ENCODE measurements around the gene ZNF768. TPM values are rescaled to one million over a fixed set of nuclear protein-coding genes. Genes with fewer than 3 reads are reported as not detected.
A peak's percentile ranks its signal among the peaks of the same experiment; 100 is the strongest.

The ZNF768 gene
- total and polyA plus RNA-seq, 2 donors (not counting 1 experiment from before 2014, with no cell fraction given), result 8.2 to 23.9 TPM

GRCh38 chr16:30561089-30561816 lies 34.9 kb upstream of the ZNF768 start:
- H3K9me3 ChIP-seq (ENCODE audit: control insufficient read depth, insufficient read depth, low read depth, low read length), result no peaks in the 10 kb centered on the region
- TF ChIP-seq EZH2 (IDR thresholded peaks at IDR 0.05; ENCODE audit: low read length, missing control alignments) (no peak), CTCF (conservative IDR thresholded peaks at IDR 0.05 in 1 of 2, IDR thresholded peaks at IDR 0.05 in 1 of 2; ENCODE audit: low read depth in 1 of 2, low read length in 2 of 2) (no peak)
- H3K27ac ChIP-seq (ENCODE audit: insufficient read depth, low read length), result no peak overlapping the region
- H3K79me2 ChIP-seq (ENCODE audit: control insufficient read depth, insufficient read depth, low read length), result peaks cover 6% of the 10 kb centered on the region
- H3K4me2 ChIP-seq (ENCODE audit: extremely low read depth, insufficient read depth, low read length), result peak overlapping the region; percentile 66
- H2AFZ ChIP-seq (ENCODE audit: low read length), result peak overlapping the region; percentile 81
- H3K9ac ChIP-seq (ENCODE audit: insufficient read depth, low read length), result no peak overlapping the region
- H3K36me3 ChIP-seq (ENCODE audit: control insufficient read depth, insufficient read depth, low read length), result no peaks in the 10 kb centered on the region
- peaks cover 3% of the 10 kb centered on the region for H3K27me3 ChIP-seq (ENCODE audit: control insufficient read depth, insufficient read depth, low read length)
- H3K4me3 ChIP-seq (replicated peaks in 1 of 4; ENCODE audit: control extremely low read depth in 1 of 4, insufficient read depth in 1 of 4, low read depth in 3 of 4, low read length in 4 of 4), result peak overlapping the region in 2 of 4 experiments; percentile 1 to 45
- no peaks in the 10 kb centered on the region for H4K20me1 ChIP-seq (ENCODE audit: control insufficient read depth, extremely low read depth, insufficient read depth, low read length)
- no peak for DNase-seq (ENCODE audit: low read depth in 2 of 2)
- no peaks in the 10 kb centered on the region for H3K4me1 ChIP-seq (ENCODE audit: control insufficient read depth, extremely low read depth, insufficient read depth, low read length)

DNA sequence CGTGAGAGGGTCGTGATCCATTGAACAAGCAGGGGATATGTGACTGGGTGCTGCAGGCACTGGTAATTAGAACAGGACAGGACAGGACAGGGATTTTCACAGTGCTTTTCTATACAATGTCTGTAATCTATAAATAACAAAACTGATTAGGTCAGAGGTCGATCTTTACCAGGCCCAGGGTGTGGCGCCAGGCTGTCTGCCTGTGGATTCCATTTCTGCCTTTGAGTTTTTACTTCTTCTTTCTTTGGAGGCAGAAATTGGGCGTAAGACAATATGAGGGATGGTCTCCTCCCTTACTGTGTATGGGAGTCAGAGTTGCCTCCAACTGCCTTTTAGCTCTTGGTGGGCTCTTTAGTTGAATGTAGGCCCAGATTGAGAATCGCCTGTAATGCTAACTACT lies 33.3 kb upstream of the ZNF768 start:
- no peak for DNase-seq (ENCODE audit: low read depth in 2 of 2)
- Histone ChIP-seq H3K4me1 (ENCODE audit: control insufficient read depth, extremely low read depth, insufficient read depth, low read length) (no peaks in the 10 kb centered on the region), H4K20me1 (ENCODE audit: control insufficient read depth, extremely low read depth, insufficient read depth, low read length) (no peaks in the 10 kb centered on the region), H2AFZ (ENCODE audit: low read length) (no peak overlapping the region), H3K4me3 (replicated peaks in 1 of 4; ENCODE audit: control extremely low read depth in 1 of 4, insufficient read depth in 1 of 4, low read depth in 3 of 4, low read length in 4 of 4) (no peak overlapping the region), H3K36me3 (ENCODE audit: control insufficient read depth, insufficient read depth, low read length) (peaks cover 9% of the 10 kb centered on the region), H3K27ac (ENCODE audit: insufficient read depth, low read length) (no peak overlapping the region), H3K9ac (ENCODE audit: insufficient read depth, low read length) (no peak overlapping the region), H3K4me2 (ENCODE audit: extremely low read depth, insufficient read depth, low read length) (no peak overlapping the region), H3K27me3 (ENCODE audit: control insufficient read depth, insufficient read depth, low read length) (no peaks in the 10 kb centered on the region), H3K9me3 (ENCODE audit: control insufficient read depth, insufficient read depth, low read depth, low read length) (no peaks in the 10 kb centered on the region), H3K79me2 (ENCODE audit: control insufficient read depth, insufficient read depth, low read length) (peaks cover 8% of the 10 kb centered on the region)
- TF ChIP-seq CTCF (conservative IDR thresholded peaks at IDR 0.05 in 1 of 2, IDR thresholded peaks at IDR 0.05 in 1 of 2; ENCODE audit: low read depth in 1 of 2, low read length in 2 of 2) (no peak), EZH2 (IDR thresholded peaks at IDR 0.05; ENCODE audit: low read length, missing control alignments) (no peak)

DNA sequence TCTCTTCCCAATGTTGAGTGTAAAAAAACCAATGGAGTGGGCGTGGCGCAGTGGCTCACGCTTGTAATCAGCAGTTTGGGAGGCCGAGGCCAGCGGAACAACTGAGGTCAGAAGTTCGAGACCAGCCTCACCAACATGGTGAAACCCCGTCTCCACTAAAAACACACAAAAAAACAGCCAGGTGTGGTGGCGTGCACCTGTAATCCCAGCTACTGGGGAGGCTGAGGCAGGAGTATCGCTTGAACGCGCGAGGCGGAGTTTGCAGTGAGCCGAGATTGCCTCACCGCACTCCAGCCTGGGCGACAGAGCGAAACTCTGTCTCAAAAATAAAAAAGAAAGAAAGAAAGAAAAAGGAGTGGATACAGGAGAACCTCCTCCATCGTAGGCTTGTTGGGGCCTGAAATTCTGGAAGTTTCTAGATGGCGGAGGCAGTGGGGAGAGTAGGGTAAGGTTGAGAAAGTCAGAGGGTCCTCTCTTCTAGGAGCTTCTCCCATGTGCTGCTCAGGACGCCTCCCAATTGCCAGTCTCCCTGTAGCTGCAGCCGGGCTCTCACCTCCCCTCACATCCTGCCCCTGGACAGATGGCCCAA lies 32.5 kb upstream of the ZNF768 start:
- Histone ChIP-seq H2AFZ (ENCODE audit: low read length) (peak overlapping the region; percentile 83), H3K9ac (ENCODE audit: insufficient read depth, low read length) (peak overlapping the region; percentile 36), H3K4me1 (ENCODE audit: control insufficient read depth, extremely low read depth, insufficient read depth, low read length) (no peaks in the 10 kb centered on the region), H3K4me2 (ENCODE audit: extremely low read depth, insufficient read depth, low read length) (peak overlapping the region; percentile 75), H3K27me3 (ENCODE audit: control insufficient read depth, insufficient read depth, low read length) (no peaks in the 10 kb centered on the region), H3K27ac (ENCODE audit: insufficient read depth, low read length) (peak overlapping the region; percentile 49), H4K20me1 (ENCODE audit: control insufficient read depth, extremely low read depth, insufficient read depth, low read length) (no peaks in the 10 kb centered on the region), H3K79me2 (ENCODE audit: control insufficient read depth, insufficient read depth, low read length) (peaks cover 8% of the 10 kb centered on the region), H3K9me3 (ENCODE audit: control insufficient read depth, insufficient read depth, low read depth, low read length) (no peaks in the 10 kb centered on the region), H3K36me3 (ENCODE audit: control insufficient read depth, insufficient read depth, low read length) (peaks cover 10% of the 10 kb centered on the region), H3K4me3 (replicated peaks in 1 of 4; ENCODE audit: control extremely low read depth in 1 of 4, insufficient read depth in 1 of 4, low read depth in 3 of 4, low read length in 4 of 4) (peak overlapping the region; percentile 15 to 82 (median 36))
- TF ChIP-seq EZH2 (IDR thresholded peaks at IDR 0.05; ENCODE audit: low read length, missing control alignments) (no peak), CTCF (conservative IDR thresholded peaks at IDR 0.05 in 1 of 2, IDR thresholded peaks at IDR 0.05 in 1 of 2; ENCODE audit: low read depth in 1 of 2, low read length in 2 of 2) (no peak)
- no peak for DNase-seq (ENCODE audit: low read depth in 2 of 2)
